Prostate gland (tissue), 2 donors: ENCODE measurements around the gene GABARAP.

Experiments
- CTCF ChIP-seq, 4 experiments: fragments of 200-600 bp in 2 of 4; fragments of 450-650 bp in 2 of 4; sonication (generic) in 2 of 4; IDR thresholded peaks; 1 replicate in 3 of 4; 2 replicates in 1 of 4; pipeline ENCODE4 v1.5.1; 2016 to 2019; ENCODE audit warnings: antibody characterized with exemption in 4 of 4, mild to moderate bottlenecking in 2 of 4, moderate library complexity in 2 of 4
- POLR2A ChIP-seq: fragments of 450-650 bp; IDR thresholded peaks from one replicate; pipeline ENCODE4 v1.6.1; 2016; ENCODE audit warnings: antibody characterized with exemption, mild to moderate bottlenecking
- POLR2AphosphoS5 ChIP-seq: sonication (generic); formaldehyde crosslinking; IDR thresholded peaks from one replicate; pipeline ENCODE4 v1.6.1; 2017; ENCODE audit warnings: antibody characterized with exemption

- peak; percentile 16 for TF ChIP-seq POLR2A
- no peak for TF ChIP-seq CTCF (IDR thresholded peaks at IDR 0.05)
- peak; percentile 52 for TF ChIP-seq POLR2AphosphoS5
These were observed 4.4 kb downstream of the GABARAP start for GRCh38 chr17:7237761-7238419.
